Colonic mucosa (tissue), 4 donors: ENCODE measurements around the gene BOK. TPM values are rescaled to one million over a fixed set of nuclear protein-coding genes. Genes with fewer than 3 reads are reported as not detected.
"Not testable (repeated sequence)": the region's sequence is repeated elsewhere in the genome, so short reads cannot be mapped to it uniquely, and the experiment has no call there.

ENCODE experiments used
- DNase-seq: peaks from one replicate; pipeline ENCODE4 v3.0.0-alpha.2; 2020
- H3K27ac ChIP-seq: fragments of 200-600 bp; one replicate; pipeline ENCODE4 v1.8.0; 2021
- H3K27me3 ChIP-seq: fragments of 200-600 bp; one replicate; pipeline ENCODE4 v1.8.0; 2021
- H3K36me3 ChIP-seq: fragments of 200-600 bp; one replicate; pipeline ENCODE4 v1.8.0; 2021
- H3K4me1 ChIP-seq: fragments of 200-600 bp; one replicate; pipeline ENCODE4 v1.8.0; 2021; ENCODE audit warnings: mild to moderate bottlenecking
- H3K4me3 ChIP-seq: fragments of 200-600 bp; one replicate; pipeline ENCODE4 v1.8.0; 2021
- H3K9ac ChIP-seq, 2 donors: one replicate each; pipeline ENCODE4 v1.7.0; 2013; ENCODE audit warnings: control low read depth in 2 of 2, low read depth in 2 of 2, low read length in 2 of 2
- H3K9me3 ChIP-seq: fragments of 200-600 bp; one replicate; pipeline ENCODE4 v1.8.0; 2021
- intact Hi-C: fragments of 100-400 bp; cut with DNase I; formaldehyde crosslinking; loops from one replicate; pipeline ENCODE4 v1.14.1; 2022
- total RNA-seq, 2 donors: library from RNA; stranded (reverse); fragmentation: NEBNext Ultra II Directional in 1 of 2; extraction: Animal tissue kit (Norgen Biotek cat#: 25700) in 1 of 2; gene quantifications; one replicate each; pipeline ENCODE4 v1.2.1, GENCODE V29; 2021
- TF ChIP-seq, protein P1 (sequence below): fragments of 200-600 bp; IDR thresholded peaks from one replicate; pipeline ENCODE4 v1.8.0; 2022; ENCODE audit warnings: antibody characterized with exemption, mild to moderate bottlenecking
- donor health status: healthy.
- donor health status: DM: no; HTN: no; CAD: no.
- donor health status: DM: no; HTN: no; CAD: no.

The BOK gene
- total RNA-seq, 2 donors from 2014 or later = 8.3 to 14.1 TPM

DNA sequence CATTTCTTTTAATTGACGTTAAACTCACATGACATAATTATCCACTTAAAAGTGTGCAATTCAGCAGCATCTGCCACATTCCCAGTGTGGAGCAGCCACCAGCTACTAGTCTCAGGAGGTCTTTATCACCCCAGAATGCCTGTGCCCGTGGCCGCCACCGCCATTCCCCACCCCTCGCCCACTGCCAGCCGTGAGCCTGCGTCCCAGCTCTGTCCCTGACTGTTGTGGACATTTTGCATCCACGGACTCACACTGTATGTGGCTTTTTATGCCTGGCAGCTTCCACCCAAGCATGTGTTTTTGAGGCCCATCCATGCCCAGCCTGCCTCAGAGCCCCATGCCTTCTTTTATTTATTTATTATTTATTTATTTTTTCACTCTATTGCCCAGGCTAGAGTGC lies 9.2 kb downstream of the BOK start:
- no peak for DNase-seq
- no peak overlapping the region for H3K4me3 ChIP-seq
- intact Hi-C loops = no loop called here
- no peak overlapping the region for H3K27ac ChIP-seq
- H3K36me3 ChIP-seq = no peaks in the 10 kb centered on the region
- no peaks in the 10 kb centered on the region for H3K9me3 ChIP-seq
- no peaks in the 10 kb centered on the region for H3K27me3 ChIP-seq
- no peak overlapping the region for H3K9ac ChIP-seq
- H3K4me1 ChIP-seq = no peaks in the 10 kb centered on the region
- TF ChIP-seq, protein P1, sequence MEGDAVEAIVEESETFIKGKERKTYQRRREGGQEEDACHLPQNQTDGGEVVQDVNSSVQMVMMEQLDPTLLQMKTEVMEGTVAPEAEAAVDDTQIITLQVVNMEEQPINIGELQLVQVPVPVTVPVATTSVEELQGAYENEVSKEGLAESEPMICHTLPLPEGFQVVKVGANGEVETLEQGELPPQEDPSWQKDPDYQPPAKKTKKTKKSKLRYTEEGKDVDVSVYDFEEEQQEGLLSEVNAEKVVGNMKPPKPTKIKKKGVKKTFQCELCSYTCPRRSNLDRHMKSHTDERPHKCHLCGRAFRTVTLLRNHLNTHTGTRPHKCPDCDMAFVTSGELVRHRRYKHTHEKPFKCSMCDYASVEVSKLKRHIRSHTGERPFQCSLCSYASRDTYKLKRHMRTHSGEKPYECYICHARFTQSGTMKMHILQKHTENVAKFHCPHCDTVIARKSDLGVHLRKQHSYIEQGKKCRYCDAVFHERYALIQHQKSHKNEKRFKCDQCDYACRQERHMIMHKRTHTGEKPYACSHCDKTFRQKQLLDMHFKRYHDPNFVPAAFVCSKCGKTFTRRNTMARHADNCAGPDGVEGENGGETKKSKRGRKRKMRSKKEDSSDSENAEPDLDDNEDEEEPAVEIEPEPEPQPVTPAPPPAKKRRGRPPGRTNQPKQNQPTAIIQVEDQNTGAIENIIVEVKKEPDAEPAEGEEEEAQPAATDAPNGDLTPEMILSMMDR = no peak

DNA sequence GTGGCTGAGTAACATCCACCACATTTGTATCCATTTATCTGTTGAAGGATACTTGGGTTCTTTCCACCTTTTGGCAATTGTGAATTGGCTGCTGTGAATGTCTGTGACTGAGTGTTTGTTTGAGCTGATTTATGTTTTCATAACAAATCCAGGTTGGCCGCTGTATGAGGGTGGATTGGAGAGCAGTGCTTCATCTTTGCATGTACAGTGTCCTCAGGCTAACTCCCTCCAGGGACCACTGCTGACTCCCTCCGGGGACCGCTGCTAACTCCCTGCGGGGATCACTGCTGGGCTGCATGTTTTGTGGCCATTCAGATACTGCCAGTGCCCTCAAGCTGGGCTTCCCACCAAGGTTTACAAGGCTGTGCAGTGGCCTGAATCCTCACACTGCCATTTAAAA lies 10.2 kb downstream of the BOK start:
- H3K27ac ChIP-seq = no peak overlapping the region
- TF ChIP-seq, protein P1 = no peak

DNA sequence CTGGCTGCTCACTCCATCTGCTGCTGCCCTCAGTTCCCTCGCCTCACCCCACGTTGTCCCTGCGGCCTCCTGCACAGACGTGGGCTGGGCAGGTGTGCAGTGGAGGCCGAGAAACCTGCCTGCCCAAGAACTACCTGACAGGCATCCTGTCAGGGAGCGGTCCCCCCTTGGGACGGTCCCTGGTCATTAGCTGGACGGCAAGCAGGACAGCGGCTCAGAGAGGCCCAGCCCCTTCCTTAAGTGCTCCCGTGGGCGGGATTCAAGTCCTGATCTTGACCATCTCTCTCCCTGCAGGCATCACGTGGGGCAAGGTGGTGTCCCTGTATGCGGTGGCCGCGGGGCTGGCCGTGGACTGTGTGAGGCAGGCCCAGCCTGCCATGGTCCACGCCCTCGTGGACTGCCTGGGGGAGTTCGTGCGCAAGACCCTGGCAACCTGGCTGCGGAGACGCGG lies 11.3 kb downstream of the BOK start:
- Histone ChIP-seq H3K27ac (no peak overlapping the region), H3K9me3 (no peaks in the 10 kb centered on the region), H3K9ac (no peak overlapping the region), H3K27me3 (no peaks in the 10 kb centered on the region), H3K36me3 (no peaks in the 10 kb centered on the region), H3K4me1 (no peaks in the 10 kb centered on the region), H3K4me3 (no peak overlapping the region)
- intact Hi-C loops = no loop called here
- TF ChIP-seq, protein P1 = no peak
- DNase-seq = no peak

More for the DNA sequence above, 10.2 kb downstream of the BOK start:
- Histone ChIP-seq H3K36me3 (no peaks in the 10 kb centered on the region), H3K27me3 (no peaks in the 10 kb centered on the region), H3K9me3 (no peaks in the 10 kb centered on the region), H3K4me1 (no peaks in the 10 kb centered on the region), H3K9ac (no peak overlapping the region), H3K4me3 (no peak overlapping the region)
- intact Hi-C loops = no loop called here
- DNase-seq = no peak

DNA sequence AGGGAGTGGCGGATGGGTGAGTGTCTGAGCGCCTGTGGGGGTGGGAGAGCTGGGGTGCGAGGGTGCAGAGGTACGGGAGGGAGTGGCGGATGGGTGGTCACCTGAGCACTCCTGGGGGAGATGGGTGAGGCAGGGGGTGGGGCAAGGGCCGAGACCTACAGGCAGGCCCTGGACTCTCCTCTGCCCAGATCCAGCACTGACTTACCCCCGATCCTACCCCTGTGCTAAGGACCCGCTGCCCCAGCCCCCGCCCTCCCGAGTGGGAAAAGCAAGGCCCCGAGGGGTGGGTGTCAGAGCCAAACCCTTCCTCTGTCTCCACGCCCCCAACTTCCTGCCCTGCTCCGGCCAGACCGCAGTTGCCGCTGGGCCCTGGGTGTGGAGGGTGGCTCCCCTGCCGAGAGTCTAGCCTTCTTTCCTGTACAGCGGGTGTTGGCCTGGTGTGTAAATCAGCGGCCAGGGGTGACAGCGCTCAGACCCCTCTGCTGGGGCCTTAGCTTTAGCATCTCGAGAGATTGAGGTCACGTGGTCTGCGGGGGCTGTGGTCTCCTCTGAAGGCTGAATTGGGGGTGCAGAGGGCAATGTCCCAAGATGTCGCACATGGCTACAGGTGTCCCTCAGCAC lies 12.5 kb downstream of the BOK start:
- TF ChIP-seq, protein P1 = no peak
- no peaks in the 10 kb centered on the region for H3K27me3 ChIP-seq
- no peak overlapping the region for H3K27ac ChIP-seq
- H3K9me3 ChIP-seq = no peaks in the 10 kb centered on the region
- no peak overlapping the region for H3K9ac ChIP-seq
- DNase-seq = no peak
- intact Hi-C loops = no loop called here
- H3K4me3 ChIP-seq = no peak overlapping the region
- no peaks in the 10 kb centered on the region for H3K36me3 ChIP-seq
- no peaks in the 10 kb centered on the region for H3K4me1 ChIP-seq

DNA sequence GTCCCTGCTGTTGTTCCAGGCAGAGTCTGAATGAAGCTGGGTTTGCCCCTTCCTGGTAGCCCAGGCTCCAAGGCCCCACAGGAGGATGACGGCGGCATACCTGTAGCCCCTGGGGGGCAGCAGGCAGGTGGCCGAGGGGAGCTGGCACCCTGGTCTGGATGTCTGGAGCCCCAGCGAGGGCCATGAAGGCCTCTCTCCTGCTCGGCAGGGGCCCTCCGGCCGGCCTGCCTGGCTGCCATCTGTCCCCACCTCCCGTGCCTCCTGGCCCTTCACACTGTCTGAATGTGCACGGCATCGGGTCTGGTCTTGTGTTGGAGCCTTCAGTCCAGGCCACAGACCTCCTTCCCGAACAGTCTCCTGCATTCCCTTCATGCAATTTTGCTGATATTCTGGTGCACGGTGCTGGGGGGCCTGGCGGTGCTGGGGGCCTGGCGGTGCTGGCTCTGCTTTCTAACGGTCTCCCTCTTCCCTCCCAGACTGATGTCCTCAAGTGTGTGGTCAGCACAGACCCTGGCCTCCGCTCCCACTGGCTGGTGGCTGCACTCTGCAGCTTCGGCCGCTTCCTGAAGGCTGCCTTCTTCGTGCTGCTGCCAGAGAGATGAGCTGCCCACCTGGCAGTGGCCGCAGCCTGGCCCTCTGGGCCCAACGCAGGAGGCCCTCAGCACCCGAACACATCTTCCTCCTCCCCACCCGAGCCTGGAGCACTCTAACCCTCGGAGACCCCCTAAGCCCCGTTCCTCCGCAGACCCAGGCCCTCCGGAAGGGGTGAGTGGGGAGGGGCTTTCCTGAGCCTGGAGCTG lies 13.5 kb downstream of the BOK start:
- TF ChIP-seq, protein P1 = no peak
- Histone ChIP-seq H3K4me1 (no peaks in the 10 kb centered on the region), H3K27ac (no peak overlapping the region), H3K9ac (no peak overlapping the region), H3K9me3 (no peaks in the 10 kb centered on the region), H3K27me3 (no peaks in the 10 kb centered on the region), H3K4me3 (no peak overlapping the region), H3K36me3 (no peaks in the 10 kb centered on the region)
- intact Hi-C loops = no loop called here
- DNase-seq = no peak

DNA sequence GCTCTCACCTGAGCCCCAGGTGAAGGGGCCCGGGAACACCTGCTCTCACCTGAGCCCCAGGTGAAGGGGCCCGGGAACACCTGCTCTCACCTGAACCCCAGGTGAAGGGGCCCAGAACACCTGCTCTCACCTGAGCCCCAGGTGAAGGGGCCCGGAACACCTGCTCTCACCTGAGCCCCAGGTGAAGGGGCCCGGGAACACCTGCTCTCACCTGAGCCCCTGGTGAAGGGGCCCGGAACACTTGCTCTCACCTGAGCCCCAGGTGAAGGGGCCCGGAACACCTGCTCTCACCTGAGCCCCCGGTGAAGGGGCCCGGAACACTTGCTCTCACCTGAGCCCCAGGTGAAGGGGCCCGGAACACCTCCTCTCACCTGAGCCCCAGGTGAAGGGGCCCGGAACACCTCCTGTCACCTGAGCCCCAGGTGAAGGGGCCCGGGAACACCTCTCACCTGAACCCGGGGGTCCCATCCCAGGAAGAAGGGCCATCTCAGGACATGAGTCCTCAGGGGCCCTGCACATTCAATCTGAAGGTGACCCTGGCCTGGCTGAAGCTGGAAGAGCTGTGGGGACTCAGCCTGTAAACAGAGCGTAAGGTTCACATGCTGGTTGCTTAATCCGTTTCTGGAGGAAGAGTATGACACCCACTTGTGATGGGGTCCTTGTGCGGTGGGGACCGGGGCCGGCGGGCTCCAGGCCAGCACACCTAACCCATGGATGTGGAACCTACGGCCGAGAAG lies 14.5 kb downstream of the BOK start:
- H3K27ac ChIP-seq, H3K9ac ChIP-seq, H3K27me3 ChIP-seq, DNase-seq, H3K9me3 ChIP-seq, H3K36me3 ChIP-seq, H3K4me3 ChIP-seq, intact Hi-C loops, H3K4me1 ChIP-seq: not testable (repeated sequence)
